ENCODE data around the gene IPO4. TPM values are rescaled to one million over a fixed set of nuclear protein-coding genes. Genes with fewer than 3 reads are reported as not detected.

The IPO4 gene
- total and polyA plus RNA-seq, 9 of the 15 experiments (the other 6 are each of a cell fraction or from before 2014, with no cell fraction given) = 7.3 to 122 (median 31.8) TPM

- TF ChIP-seq SRSF3 (IDR thresholded peaks at IDR 0.05; ENCODE audit: insufficient read depth, low read length) (no peak), RCOR1 (IDR thresholded peaks at IDR 0.05; ENCODE audit: borderline replicate concordance in 1 of 2, low read depth in 2 of 2, low read length in 2 of 2) (peak in 1 of 2 experiments; percentile 3; a peak in 1 of 4 replicates), ZNF445 (CRISPR knock-in tag; IDR thresholded peaks at IDR 0.05; ENCODE audit: low read depth) (no peak), ZNF12 (CRISPR knock-in tag; IDR thresholded peaks at IDR 0.05) (no peak), TCF7 (IDR thresholded peaks at IDR 0.05; ENCODE audit: borderline replicate concordance) (0 out of 2 replicates have a peak, but pooled peaks have one; percentile 20), PCBP2 (IDR thresholded peaks at IDR 0.05; ENCODE audit: low read depth, low read length, poor library complexity, severe bottlenecking) (no peak), GMEB1 (CRISPR knock-in tag; IDR thresholded peaks at IDR 0.05) (no peak), TEAD1 (CRISPR knock-in tag; IDR thresholded peaks at IDR 0.05) (no peak), USF1 (CRISPR knock-in tag; IDR thresholded peaks at IDR 0.05) (peak; percentile 98), TRIM28 (IDR thresholded peaks at IDR 0.05) (no peak), RERE (CRISPR knock-in tag; IDR thresholded peaks at IDR 0.05; ENCODE audit: borderline replicate concordance) (no peak), TAF1 (IDR thresholded peaks at IDR 0.05; ENCODE audit: control insufficient read depth, extremely low read depth, insufficient read depth, low read length, severe bottlenecking) (peak; percentile 67), RBM25 (IDR thresholded peaks at IDR 0.05; ENCODE audit: low read depth, low read length, severe bottlenecking) (no peak), ZNF512 (tag; IDR thresholded peaks at IDR 0.05) (no peak)
Observed at GRCh38 chr14:24212924-24213865, 24.6 kb upstream of the IPO4 start, which contains the start of gene CHMP4A (continued).
